HFFc6 (cell line): ENCODE measurements around the gene SPRED2. TPM values are rescaled to one million over a fixed set of nuclear protein-coding genes. Genes with fewer than 3 reads are reported as not detected.
A peak's percentile ranks its signal among the peaks of the same experiment; 100 is the strongest.

Experiments used
- DNase-seq: peaks from one replicate; pipeline ENCODE4 v3.0.0-alpha.2; 2018
- H3K27ac Mint-ChIP-seq: 2 replicates; pipeline ENCODE4 v1.8.0; 2020; ENCODE audit warnings: mild to moderate bottlenecking, mixed read lengths
- H3K27me3 Mint-ChIP-seq: 2 replicates; pipeline ENCODE4 v1.8.0; 2021; ENCODE audit warnings: mild to moderate bottlenecking, moderate library complexity, mixed read lengths; ENCODE audit not compliant: insufficient read depth
- H3K36me3 Mint-ChIP-seq: 2 replicates; pipeline ENCODE4 v1.8.0; 2021; ENCODE audit warnings: low read depth, mixed read lengths
- H3K4me1 Mint-ChIP-seq: 2 replicates; pipeline ENCODE4 v1.8.0; 2020; ENCODE audit warnings: low read depth, mixed read lengths
- H3K4me3 Mint-ChIP-seq: 2 replicates; pipeline ENCODE4 v1.8.0; 2020; ENCODE audit warnings: mild to moderate bottlenecking, moderate library complexity, mixed read lengths
- H3K9me3 Mint-ChIP-seq: 2 replicates; pipeline ENCODE4 v1.8.0; 2020; ENCODE audit warnings: mild to moderate bottlenecking, mixed read lengths
- CTCF ChIP-seq: fragments of 200-600 bp; sonication (generic); IDR thresholded peaks from 2 replicates; pipeline ENCODE4 v1.5.0; 2021; ENCODE audit warnings: antibody characterized with exemption, mild to moderate bottlenecking
- total RNA-seq, 6 experiments: library from RNA; stranded (reverse); fragmentation: NEBNext Ultra II Directional; extraction: Animal tissue kit (Norgen Biotek cat#: 25700); gene quantifications; 2 replicates in 1 of 6; 3 replicates in 5 of 6; pipeline ENCODE4 v1.2.3, GENCODE V29; 2021

SPRED2 gene
- total RNA-seq, 6 experiments from 2014 or later, result 28.7 to 38.5 (median 33.3) TPM

GRCh38 chr2:65429786-65430602 is 2.4 kb downstream of the SPRED2 start:
- no peak for DNase-seq
- Mint-ChIP-seq H3K9me3 (no peaks in the 10 kb centered on the region), H3K4me1 (peaks cover 35% of the 10 kb centered on the region), H3K27me3 (no peaks in the 10 kb centered on the region; the same call in 1 of the 2 replicates), H3K27ac (peak overlapping the region; percentile 63), H3K36me3 (no peaks in the 10 kb centered on the region), H3K4me3 (peak overlapping the region; percentile 94)
- TF ChIP-seq CTCF, result no peak

- Mint-ChIP-seq H3K9me3 (no peaks in the 10 kb centered on the region), H3K4me1 (peaks cover 46% of the 10 kb centered on the region), H3K36me3 (no peaks in the 10 kb centered on the region; the same call in 1 of the 2 replicates), H3K27me3 (no peaks in the 10 kb centered on the region; the same call in 1 of the 2 replicates), H3K4me3 (no peak overlapping the region), H3K27ac (no peak overlapping the region)
- TF ChIP-seq CTCF, result no peak
- DNase-seq, result no peak
Observed at GRCh38 chr2:65427532-65427931, 4.9 kb downstream of the SPRED2 start.

GRCh38 chr2:65425276-65425675 is 7.1 kb downstream of the SPRED2 start:
- Mint-ChIP-seq H3K4me1 (peaks cover 67% of the 10 kb centered on the region), H3K4me3 (no peak overlapping the region), H3K36me3 (no peaks in the 10 kb centered on the region; the same call in 1 of the 2 replicates), H3K9me3 (no peaks in the 10 kb centered on the region), H3K27me3 (0 out of 2 replicates have a peak, but pooled peaks cover 2% of the 10 kb centered on the region), H3K27ac (no peak overlapping the region)
- TF ChIP-seq CTCF, result no peak
- no peak for DNase-seq

- TF ChIP-seq CTCF, result no peak
- Mint-ChIP-seq H3K9me3 (no peaks in the 10 kb centered on the region), H3K36me3 (no peaks in the 10 kb centered on the region; the same call in 1 of the 2 replicates), H3K27ac (no peak overlapping the region), H3K27me3 (0 out of 2 replicates have a peak, but pooled peaks cover 2% of the 10 kb centered on the region), H3K4me1 (peaks cover 64% of the 10 kb centered on the region), H3K4me3 (no peak overlapping the region)
- no peak for DNase-seq
Observed at GRCh38 chr2:65424391-65424790, 8.0 kb downstream of the SPRED2 start.

- Mint-ChIP-seq H3K4me3 (no peak overlapping the region), H3K27me3 (peaks cover 4% of the 10 kb centered on the region), H3K9me3 (no peaks in the 10 kb centered on the region), H3K27ac (peak overlapping the region; percentile 46), H3K4me1 (peaks cover 68% of the 10 kb centered on the region), H3K36me3 (no peaks in the 10 kb centered on the region; the same call in none of the 2 replicates)
- no peak for DNase-seq
- no peak for TF ChIP-seq CTCF
Observed at GRCh38 chr2:65421432-65421748, 11.0 kb downstream of the SPRED2 start.
